ENCODE measurements around the gene ESAM. TPM values are rescaled to one million over a fixed set of nuclear protein-coding genes. Genes with fewer than 3 reads are reported as not detected.
"Not testable (repeated sequence)": the region's sequence is repeated elsewhere in the genome, so short reads cannot be mapped to it uniquely, and the experiment has no call there.

ESAM gene
- total RNA-seq, 1 donor from 2014 or later = 9.9 TPM

GRCh38 chr11:124776865-124777645 is 15.0 kb upstream of the ESAM start:
- H3K4me3 ChIP-seq (ENCODE audit: low read depth, low read length) = no peak overlapping the region
- no peak for TF ChIP-seq CTCF (conservative IDR thresholded peaks at IDR 0.05; ENCODE audit: low read depth, low read length)
- no peak for DNase-seq (ENCODE audit: low read depth)

GRCh38 chr11:124770959-124771358 is 8.9 kb upstream of the ESAM start:
- not testable (repeated sequence) for DNase-seq (ENCODE audit: low read depth); H3K4me3 ChIP-seq (ENCODE audit: low read depth, low read length)

- no peak overlapping the region for H3K4me3 ChIP-seq (ENCODE audit: low read depth, low read length)
- no peak for DNase-seq (ENCODE audit: low read depth)
- TF ChIP-seq CTCF (conservative IDR thresholded peaks at IDR 0.05; ENCODE audit: low read depth, low read length) = no peak
Observed at GRCh38 chr11:124769806-124770774, 8.0 kb upstream of the ESAM start.

GRCh38 chr11:124768914-124769313 is 6.8 kb upstream of the ESAM start:
- DNase-seq (ENCODE audit: low read depth) = no peak
- TF ChIP-seq CTCF (conservative IDR thresholded peaks at IDR 0.05; ENCODE audit: low read depth, low read length) = no peak
- H3K4me3 ChIP-seq (ENCODE audit: low read depth, low read length) = no peak overlapping the region

- DNase-seq (ENCODE audit: low read depth) = no peak
- no peak for TF ChIP-seq CTCF (conservative IDR thresholded peaks at IDR 0.05; ENCODE audit: low read depth, low read length)
- no peak overlapping the region for H3K4me3 ChIP-seq (ENCODE audit: low read depth, low read length)
Observed at GRCh38 chr11:124766156-124766555, 4.1 kb upstream of the ESAM start.

- DNase-seq (ENCODE audit: low read depth) = peak; percentile 64
- TF ChIP-seq CTCF (conservative IDR thresholded peaks at IDR 0.05; ENCODE audit: low read depth, low read length) = peak; percentile 77
- peak overlapping the region; percentile 51 for H3K4me3 ChIP-seq (ENCODE audit: low read depth, low read length)
Observed at GRCh38 chr11:124763156-124763947, 1.3 kb upstream of the ESAM start.

All from epithelial cell of proximal tubule (primary cell).